SU-DHL-6 (cell line): ENCODE measurements around the gene HEYL.

Source experiments
- CTCF ChIP-seq: fragments of 200-600 bp; sonication (generic); IDR thresholded peaks from one replicate; pipeline ENCODE4 v1.5.1; 2017; ENCODE audit warnings: antibody characterized with exemption, mild to moderate bottlenecking, low read length, moderate library complexity; ENCODE audit not compliant: insufficient read depth, poor library complexity, severe bottlenecking
- EZH2phosphoT487 ChIP-seq: fragments of 200-600 bp; sonication (generic), shearing (Covaris generic); conservative IDR thresholded peaks from 2 replicates; pipeline ENCODE4 v1.6.1; 2018; ENCODE audit warnings: mild to moderate bottlenecking, antibody characterized with exemption, low read length, moderate library complexity, mixed read lengths

DNA sequence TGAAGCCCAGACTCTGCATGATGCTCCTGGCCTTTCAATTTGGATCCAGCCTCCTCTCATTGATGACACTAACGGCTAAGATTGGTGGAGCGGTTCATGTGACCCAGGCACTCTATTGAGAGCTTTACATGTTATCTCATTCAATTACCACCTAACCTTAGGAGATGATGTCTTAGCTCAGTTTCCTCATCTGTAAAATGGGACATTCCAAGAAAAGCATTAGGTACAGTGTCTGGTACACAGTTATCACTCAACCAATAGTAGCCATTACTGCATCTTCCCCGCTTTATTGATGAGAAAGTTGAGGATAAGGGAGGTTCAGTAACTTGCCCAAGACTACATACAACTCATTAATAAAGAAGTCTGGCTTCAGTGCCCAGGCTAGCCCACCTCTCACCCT, 17.0 kb downstream of the HEYL start:
- TF ChIP-seq CTCF (no peak), EZH2phosphoT487 (no peak)
